ENCODE results near the gene CNTN2.

DNA sequence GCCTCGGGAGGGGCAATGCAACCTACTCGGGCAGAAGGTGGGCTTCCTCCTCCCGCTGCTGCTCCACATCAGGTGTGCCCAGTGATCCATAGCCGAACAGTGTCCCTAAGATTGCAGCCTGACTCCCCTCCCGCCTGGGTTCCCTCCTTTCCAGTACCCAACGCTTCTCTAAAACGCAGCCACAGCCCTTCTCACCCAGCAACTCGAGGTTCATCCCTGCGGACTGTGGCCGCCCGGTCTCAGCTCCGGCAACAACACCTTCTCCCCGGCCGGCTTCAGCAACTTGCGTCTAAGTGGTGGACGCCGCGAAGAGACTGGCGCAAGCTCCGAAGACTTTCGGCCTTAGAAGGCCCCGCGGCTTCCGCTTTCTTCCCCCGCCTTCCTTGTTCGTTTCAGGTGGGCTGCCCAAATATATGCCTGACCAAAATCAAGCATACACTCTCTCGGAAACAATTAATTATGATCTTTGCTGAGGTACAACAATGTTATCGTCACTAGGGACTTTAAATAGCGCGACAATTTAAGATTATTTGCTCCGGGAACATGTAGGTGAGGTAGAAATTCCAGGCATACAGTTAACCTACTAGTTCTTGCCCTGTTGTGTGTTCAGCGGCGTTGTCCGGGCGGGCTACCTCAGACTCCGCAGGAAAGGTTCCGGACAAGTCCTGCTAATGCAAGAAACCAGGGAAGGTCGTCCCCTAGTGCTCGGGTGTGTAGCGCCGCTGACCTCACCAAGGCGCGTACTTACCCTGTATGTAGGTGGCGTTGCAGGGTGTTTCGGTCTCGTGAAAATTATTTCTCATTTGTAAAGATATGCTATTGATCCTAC lies 78.9 kb downstream of the CNTN2 start, which contains the start of gene RBBP5:
- TF ChIP-seq, protein P1, sequence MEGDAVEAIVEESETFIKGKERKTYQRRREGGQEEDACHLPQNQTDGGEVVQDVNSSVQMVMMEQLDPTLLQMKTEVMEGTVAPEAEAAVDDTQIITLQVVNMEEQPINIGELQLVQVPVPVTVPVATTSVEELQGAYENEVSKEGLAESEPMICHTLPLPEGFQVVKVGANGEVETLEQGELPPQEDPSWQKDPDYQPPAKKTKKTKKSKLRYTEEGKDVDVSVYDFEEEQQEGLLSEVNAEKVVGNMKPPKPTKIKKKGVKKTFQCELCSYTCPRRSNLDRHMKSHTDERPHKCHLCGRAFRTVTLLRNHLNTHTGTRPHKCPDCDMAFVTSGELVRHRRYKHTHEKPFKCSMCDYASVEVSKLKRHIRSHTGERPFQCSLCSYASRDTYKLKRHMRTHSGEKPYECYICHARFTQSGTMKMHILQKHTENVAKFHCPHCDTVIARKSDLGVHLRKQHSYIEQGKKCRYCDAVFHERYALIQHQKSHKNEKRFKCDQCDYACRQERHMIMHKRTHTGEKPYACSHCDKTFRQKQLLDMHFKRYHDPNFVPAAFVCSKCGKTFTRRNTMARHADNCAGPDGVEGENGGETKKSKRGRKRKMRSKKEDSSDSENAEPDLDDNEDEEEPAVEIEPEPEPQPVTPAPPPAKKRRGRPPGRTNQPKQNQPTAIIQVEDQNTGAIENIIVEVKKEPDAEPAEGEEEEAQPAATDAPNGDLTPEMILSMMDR (conservative IDR thresholded peaks at IDR 0.05 in 1 of 2, IDR thresholded peaks at IDR 0.05 in 1 of 2; ENCODE audit: low read depth in 1 of 2, low read length in 2 of 2) = peak; percentile 66 to 87
- TF ChIP-seq EZH2 (IDR thresholded peaks at IDR 0.05; ENCODE audit: low read length, missing control alignments) = no peak

Measured in fibroblast of lung (primary cell).